ENCODE results near the gene ZNF92. TPM values are rescaled to one million over a fixed set of nuclear protein-coding genes. Genes with fewer than 3 reads are reported as not detected.
"Not testable (repeated sequence)": the region's sequence is repeated elsewhere in the genome, so short reads cannot be mapped to it uniquely, and the experiment has no call there.

Gene ZNF92
- 17.3 TPM for total RNA-seq (ENCODE audit: insufficient read depth, low replicate concordance)

DNA sequence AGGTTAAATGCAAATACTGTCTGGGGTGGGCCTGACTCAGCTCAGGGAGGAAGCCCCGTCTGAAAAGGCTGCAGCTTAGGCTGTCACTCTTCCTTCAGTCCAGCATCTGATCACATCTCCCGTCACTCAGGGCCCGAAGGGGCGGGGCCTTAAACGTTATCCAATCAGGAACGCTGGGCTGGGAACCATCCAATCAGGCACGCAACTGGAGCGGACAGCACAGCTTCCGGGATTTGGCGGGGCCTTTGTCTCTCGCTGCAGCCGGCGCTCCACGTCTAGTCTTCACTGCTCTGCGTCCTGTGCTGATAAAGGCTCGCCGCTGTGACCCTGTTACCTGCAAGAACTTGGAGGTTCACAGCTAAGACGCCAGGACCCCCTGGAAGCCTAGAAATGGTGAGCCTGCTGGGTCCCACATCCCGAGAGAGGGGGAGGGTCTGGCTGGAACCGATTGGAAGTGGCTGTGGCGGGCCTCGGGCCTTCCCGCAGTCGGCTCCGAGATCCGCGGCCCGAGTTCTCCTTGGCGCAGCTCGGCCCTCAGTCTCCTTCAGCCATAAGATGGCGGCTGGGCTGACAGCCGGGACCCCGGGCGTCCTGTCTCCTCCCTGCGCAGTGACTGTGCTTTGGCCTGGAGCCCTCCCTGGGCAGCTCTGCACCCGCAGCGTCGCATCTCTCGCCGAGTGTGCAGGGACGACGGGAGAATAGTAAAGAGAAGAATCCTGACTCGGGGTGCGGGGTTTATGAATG, at the start of gene ZNF92:
Gene ZNF92 (plus strand): TSS at position 248 of the 744 bp plus-strand sequence. CDS start 143 bp downstream, at position 391.
- DNase-seq (ENCODE audit: low spot score), result peak; percentile 99

DNA sequence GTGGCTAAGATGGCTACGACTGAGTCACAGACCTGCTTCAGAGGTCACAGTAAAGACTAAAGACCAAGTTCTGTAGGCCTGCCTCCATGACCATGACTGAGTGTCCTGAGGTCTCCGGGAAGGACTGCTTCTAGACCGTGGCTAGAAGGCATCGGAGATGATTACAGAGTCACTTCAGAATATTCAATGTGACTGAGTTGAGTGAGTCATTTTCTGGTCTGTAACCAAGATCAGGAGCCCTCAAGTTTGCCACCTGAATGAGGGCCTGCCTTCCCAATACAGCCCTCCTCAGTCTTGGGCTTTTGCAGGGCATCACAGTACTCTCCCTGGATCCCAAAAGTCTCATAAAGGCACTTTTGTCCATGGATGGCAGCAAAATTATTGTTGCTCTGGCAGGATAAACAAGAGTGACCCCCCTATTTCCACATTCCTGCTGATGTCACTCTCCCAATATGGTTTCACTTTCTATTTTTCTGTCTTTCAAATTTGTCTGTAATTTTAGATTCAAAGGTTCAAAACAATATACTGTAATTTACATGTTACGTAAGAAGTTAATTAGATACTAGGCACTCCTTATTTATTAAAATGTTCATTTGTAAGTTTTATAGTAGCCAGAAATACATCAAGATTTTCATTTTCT, 47.7 kb upstream of the ZNF92 start:
- no peak for DNase-seq (ENCODE audit: low spot score)

DNA sequence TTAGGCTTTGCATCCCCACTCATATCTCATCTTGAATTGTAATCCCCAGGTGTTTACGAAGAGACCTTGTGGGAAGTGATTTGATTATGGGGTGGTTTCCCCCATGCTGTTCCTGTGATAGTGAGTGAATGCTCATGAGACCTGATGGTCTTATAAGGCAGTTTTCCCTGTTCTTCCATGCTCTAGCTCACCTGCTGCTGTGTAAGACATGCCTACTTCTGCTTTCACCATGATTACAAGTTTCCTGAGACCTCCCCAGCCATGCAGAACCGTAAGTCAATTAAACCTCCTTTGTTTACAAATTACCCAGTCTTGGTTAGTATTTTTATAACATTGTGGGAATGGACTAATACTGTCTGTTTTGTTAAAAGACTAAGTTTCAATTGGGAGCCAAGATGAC, 35.3 kb upstream of the ZNF92 start:
- DNase-seq (ENCODE audit: low spot score), result no peak

DNA sequence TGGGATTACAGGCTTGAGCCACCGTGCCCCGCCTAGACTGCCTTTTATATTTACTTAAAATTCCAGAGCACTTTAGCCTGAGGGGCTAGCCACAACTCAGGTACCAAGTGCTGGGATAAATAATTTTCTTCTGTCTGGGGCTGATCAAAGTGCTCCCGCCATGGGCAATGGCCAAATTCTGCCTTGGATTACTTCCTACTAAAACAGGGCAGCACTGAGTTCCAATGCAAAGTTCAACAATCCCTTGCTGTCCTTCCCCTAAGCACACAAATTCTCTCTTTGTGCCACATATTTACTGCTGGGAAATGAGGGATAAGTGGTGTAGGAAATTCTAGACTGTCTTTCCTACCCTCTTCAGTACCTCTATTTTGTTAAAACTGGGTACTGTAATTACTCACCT, 34.4 kb upstream of the ZNF92 start:
- no peak for DNase-seq (ENCODE audit: low spot score)

DNA sequence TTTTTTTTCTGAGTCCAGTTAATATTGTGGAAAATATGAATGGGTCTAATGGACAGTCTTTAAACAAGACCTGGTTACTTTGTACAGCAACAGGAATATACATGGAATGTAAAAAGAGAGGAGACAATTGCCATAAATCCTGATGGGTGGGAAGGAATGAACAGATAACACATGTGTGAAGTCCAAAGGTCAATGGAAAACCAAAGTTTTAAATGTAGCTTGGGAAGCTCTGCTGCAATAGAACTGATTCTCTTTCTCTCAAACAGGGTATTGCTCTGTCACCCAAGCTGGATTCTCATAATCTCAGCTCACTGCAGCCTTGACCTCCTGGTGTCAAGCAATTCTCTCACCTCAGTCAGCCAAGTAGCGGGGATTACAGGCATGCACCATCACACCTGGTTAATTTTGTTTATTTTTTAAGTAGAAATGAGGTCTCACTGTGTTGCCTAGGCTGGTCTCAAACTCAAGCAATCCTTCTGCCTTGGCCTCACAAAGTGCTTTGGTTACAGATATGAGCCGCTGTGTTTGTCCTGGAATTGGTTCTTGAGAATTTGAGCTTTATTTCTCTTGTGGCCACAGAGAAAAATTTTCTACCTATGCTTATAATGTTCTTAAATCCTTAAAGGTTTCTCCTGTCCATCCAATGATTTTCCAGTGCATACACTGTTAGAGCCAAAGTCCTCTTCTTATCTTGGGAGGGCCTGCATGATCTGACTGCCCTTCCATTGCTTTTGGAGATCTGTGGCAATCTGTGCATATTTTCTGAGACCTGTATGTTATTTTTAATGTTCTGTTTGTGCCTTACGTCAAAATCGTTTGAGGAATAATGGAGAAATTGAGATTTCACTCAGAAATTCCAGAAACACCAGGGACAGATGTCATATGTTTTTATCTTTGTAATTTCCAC, 30.7 kb upstream of the ZNF92 start:
- DNase-seq (ENCODE audit: low spot score), result no peak

DNA sequence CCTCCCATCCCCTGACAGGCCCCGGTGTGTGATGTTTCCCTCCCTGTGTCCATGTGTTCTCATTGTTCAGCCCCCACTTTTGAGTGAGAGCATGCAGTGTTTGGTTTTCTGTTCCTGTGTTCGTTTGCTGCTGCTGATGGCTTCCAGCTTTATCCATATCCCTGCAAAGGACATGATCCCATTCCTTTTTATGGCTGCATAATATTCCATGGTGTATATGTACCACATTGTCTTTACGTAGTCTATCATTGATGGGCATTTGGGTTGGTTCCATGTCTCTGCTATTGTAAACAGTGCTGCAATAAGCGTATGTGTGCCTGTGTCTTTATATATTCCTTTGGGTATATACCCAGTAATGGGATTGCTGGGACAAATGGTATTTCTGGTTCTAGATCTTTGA, 29.1 kb upstream of the ZNF92 start:
- not testable (repeated sequence) for DNase-seq (ENCODE audit: low spot score)

DNA sequence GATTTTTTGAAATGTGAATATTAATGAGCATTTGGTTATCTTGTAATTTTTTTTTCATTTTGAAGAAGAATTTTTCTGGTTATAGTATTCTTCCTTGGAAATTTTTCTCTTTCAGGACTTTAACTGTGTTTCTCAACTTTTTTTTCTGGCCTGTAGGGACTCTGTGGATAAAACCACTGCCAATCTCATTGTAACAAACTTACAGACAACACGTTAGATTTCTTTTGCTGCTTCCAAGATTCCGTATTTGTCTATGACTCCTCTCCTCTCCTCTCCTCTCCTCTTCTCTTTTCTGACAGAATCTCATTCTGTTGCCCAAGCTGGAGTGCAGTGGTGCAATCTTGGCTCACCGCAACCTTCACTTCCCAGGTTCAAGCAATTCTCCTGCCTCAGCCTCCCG, 19.4 kb upstream of the ZNF92 start:
- no peak for DNase-seq (ENCODE audit: low spot score)

DNA sequence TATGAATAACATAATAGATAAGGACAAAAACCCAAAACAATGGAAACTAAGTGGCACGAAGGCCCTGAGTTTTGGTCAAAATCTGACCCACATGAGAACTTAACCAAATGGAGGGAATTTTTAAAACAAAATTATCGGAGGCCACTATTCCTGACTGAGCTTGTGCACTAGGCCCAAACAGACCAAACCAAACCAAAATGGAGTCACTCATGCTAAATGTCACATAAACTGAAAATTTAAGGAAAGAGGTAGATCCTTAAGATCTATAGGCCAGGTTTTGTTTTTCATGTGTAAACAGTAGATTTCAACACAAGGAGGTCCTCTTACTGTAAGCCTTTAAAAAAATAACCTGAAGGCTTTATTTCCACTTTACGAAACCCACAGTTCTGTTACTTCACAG, 3.8 kb upstream of the ZNF92 start:
- no peak for DNase-seq (ENCODE audit: low spot score)

DNA sequence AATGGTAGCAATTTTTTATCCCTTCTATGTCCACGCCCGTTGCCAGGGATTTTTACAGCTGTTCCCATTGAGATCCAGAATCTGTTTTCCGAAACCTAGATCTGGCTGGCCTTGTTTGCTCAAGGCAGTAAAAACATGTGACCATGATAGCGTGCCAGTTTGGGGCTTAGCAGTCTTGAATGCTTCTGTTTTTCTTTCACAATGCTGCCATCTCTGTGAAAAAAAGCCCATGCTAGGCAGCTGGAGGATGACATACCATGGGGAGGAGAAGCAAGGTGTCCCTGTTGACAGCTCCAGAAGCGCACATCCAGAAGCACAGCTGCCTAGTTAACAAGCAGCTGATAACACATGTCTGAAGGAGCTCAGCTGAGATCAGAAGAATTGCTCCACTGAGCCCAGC, 2.2 kb upstream of the ZNF92 start:
- DNase-seq (ENCODE audit: low spot score), result peak; percentile 57

DNA sequence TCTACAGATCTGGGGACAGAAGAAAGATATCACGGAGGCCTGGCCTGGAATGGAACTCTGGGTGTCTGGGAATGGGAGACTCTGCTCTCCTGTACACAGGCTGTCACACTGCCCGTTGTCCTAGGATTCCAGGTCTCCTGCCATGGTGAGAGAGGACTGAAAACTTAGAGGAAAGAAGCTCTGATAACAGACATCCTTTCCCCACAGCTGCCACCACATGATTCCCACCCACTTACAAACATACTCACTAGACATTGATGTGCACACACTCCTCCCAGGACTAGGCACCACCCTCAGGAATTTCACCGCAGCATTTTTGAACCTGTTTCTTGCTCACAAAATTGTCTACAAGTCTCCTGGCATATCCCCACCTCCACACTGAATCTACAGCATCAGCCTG, 5.7 kb downstream of the ZNF92 start:
- DNase-seq (ENCODE audit: low spot score), result peak; percentile 5

DNA sequence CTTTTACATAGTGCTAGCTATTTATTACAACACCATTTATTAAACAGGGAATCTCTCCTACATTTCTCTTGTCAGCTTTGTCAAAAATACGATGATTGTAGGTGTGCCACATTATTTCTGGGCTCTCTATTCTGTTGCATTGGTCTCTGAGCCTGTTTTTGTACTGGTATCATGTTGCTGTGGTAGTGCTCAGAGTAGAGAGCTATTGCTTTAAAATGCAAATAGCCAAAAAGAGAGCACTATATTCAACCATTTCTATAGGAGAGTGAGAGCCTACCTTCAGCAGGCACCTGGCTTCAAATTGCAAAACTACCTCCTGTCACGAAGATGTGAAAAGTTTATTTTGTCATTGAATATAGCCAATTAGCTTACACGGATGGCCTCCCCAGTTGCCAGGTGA, 8.1 kb downstream of the ZNF92 start:
- no peak for DNase-seq (ENCODE audit: low spot score)

DNA sequence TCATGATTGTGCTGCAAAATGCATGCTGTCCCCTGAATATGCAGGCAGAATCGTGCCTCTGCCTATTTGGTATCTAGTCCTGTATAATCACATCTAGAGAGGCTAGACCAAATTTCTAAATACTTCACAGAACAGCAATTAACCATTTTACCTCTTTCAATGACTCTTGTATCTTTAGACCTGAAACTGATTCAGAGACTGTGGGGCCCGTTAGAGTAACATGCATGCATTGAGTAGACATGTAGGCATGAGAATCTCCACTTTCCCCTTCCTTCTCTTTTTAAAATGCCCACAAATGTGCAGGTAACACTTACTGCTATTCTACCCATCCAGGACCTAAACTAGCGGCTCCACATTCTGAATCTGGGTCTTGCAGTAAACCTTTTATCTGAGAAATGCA, 8.8 kb downstream of the ZNF92 start:
- no peak for DNase-seq (ENCODE audit: low spot score)

DNA sequence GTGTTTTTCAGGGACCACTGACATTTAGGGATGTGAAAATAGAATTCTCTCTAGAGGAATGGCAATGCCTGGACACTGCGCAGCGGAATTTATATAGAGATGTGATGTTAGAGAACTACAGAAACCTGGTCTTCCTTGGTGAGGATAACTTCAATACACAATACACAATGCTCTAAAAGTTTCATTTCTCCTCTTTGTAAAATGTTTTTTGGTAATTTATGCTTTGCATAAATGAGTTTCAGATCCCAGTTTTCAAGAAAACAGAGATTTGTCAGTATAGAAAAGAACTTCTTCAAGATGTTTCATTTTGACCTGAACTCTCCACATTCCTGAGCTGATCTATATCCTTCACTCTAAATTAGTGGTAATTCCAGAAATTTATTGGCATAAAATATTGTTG, 14.2 kb downstream of the ZNF92 start:
- DNase-seq (ENCODE audit: low spot score), result no peak

DNA sequence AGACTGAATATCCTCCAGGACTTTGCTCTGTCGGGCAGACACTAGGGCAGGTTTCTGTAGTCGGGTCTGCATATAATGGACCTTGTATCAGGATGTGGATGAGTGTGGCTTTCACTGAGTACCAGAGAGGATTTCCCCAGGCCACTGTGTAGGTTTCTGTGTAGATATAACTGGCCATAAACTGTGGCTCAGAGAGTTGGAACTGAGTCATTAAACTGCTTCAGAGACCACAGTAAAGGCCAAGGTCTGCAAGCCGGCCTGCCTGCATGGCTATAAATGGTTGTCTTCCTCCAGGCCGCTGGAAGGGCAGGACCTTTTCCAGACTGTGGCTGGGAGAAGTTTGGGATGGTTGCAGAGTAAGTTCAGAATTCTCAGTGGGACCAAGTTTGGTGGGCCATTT, 16.9 kb downstream of the ZNF92 start:
- DNase-seq (ENCODE audit: low spot score), result no peak

DNA sequence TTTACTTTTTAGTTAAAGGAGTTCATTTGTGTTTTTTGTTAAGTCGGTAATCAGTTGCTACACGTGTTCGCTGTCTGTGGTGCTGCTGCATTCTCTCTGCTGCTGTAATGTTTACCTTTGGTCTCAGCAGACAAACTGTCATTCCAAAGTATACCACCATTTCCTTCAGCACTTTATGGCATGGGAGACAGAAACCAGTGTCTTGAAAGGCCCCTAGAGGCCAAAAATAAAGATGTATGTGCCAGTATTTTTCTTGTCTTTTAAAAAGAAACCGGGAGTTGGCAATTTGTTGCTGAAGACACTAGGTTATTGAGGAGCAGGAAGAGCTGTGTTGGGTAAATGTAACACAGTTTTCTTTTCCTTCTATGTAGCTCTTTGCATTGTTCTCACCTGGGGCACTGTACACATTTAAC, 24.1 kb downstream of the ZNF92 start:
- no peak for DNase-seq (ENCODE audit: low spot score)

DNA sequence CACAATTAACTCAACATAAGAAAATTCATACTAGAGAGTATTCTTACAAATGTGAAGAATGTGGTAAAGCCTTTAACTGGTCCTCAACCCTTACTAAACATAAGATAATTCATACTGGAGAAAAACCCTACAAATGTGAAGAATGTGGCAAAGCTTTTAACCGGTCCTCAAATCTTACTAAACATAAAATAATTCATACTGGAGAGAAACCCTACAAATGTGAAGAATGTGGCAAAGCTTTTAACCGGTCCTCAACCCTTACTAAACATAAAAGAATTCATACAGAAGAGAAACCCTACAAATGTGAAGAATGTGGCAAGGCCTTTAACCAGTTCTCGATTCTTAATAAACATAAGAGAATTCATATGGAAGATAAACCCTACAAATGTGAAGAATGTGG, 25.0 kb downstream of the ZNF92 start:
- DNase-seq (ENCODE audit: low spot score), result not testable (repeated sequence)

DNA sequence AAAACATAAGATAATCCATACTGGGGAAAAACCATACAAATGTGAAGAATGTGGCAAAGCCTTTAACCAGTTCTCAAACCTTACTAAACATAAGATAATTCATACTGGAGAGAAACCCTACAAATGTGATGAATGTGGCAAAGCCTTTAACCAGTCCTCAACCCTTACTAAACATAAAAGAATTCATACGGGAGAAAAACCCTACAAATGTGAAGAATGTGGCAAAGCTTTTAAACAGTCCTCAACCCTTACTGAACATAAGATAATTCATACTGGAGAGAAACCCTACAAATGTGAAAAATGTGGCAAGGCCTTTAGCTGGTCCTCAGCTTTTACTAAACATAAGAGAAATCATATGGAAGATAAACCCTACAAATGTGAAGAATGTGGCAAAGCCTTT, 25.4 kb downstream of the ZNF92 start:
- not testable (repeated sequence) for DNase-seq (ENCODE audit: low spot score)

DNA sequence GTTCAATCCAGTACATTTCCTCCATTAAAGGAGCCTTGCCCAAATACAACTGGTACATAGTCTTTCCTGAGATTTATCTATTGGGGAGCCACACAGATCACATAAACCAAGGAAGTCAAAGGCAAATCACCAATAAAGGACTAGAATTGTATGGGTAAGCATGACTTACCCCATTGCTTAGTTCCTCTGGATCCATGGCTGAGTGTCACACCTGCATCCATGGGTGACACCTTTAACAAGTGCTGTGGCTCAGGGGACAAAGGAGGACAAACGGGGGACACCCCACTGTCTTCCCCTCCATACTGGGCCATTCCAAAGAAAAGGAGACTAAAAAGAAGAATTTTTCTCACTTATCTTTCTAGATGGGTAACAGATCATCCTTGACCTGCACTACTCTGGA, 30.4 kb downstream of the ZNF92 start:
- DNase-seq (ENCODE audit: low spot score), result no peak

DNA sequence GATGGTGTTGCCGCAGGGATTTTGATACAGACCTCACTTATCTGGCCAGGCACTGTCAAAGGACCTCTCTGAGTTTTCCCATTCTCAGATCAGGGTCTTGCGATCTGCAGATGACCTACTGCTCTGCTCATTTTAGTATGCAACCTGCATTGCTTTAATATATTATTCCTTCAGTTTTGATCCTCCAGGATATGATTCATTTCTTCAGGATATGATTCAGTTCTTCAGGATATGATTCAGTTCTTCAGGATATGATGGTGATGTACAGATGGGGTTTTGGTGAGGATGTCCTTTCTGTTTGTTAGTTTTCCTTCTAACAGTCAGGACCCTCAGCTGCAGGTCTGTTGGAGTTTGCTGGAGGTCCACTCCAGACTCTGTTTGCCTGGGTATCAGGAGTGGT, 33.1 kb downstream of the ZNF92 start:
- DNase-seq (ENCODE audit: low spot score), result not testable (repeated sequence)

DNA sequence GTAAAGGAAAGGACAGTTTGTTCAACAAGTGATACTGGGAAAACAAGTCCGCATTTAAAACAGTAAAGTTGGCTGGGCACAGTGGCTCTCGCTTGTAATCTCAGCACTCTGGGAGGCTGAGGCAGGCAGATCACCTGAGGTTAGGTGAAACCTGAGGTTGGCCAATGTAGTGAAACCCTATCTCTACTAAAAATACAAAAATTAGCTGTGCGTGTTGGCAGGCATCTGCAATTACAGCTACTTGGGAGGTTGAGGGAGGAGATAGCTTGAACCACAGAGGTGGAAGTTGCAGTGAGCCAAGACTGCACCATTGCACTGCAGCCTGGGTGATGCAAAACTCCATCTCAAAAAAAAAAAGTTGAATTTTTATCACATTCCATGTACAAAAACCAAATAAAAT, 35.7 kb downstream of the ZNF92 start:
- no peak for DNase-seq (ENCODE audit: low spot score)

DNA sequence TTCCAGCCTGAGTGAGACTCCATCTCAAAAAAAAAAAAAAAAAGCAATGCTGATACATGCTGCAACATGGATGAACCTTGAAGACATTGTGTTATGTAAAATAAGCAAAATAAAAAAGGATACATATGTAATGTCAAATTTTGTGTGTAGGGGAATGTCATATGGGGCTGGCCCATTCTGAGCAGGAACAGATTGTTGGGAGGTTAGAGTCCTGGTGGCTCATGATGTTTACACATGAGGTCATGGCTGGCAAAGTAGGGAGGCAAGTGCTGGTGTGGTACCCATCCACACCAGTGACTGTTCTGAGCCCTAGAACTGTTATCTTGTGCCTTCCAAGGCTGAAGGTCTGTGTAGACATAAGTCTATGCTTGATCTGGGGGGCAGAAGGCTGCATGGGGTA, 37.6 kb downstream of the ZNF92 start:
- no peak for DNase-seq (ENCODE audit: low spot score)

DNA sequence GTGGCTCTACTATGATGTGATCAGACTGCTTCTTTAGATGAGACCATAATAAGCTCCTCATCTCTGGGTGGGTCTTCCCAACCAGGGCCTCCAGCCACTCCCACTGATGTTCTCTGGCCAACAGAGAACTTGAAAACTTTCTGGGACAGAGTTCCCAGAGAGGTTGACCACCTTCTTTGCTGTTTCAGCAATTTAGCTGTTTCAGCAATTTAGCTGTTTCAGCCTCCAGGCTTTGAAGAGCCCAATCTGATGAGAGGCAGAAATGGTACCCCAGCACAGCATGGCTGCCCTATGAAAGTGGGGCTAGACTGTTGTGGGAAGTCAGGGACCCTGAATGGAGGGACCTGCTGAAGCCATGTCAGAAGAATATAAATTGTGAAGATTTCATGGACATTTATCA, 49.0 kb downstream of the ZNF92 start:
- DNase-seq (ENCODE audit: low spot score), result no peak

Data from umbilical cord (tissue), 2 donors.